ENCODE data around the gene NRG3.

GRCh38 chr10:82827901-82828300 is 952.9 kb downstream of the NRG3 start:
- TF ChIP-seq CTCF (IDR thresholded peaks at IDR 0.05) (no peak), POLR2A (IDR thresholded peaks at IDR 0.05) (no peak)

All from gastroesophageal sphincter (tissue), 3 donors.